Amniotic stem cell (primary cell): ENCODE measurements around the gene GJA8.
"Not testable (repeated sequence)": the region's sequence is repeated elsewhere in the genome, so short reads cannot be mapped to it uniquely, and the experiment has no call there.

ENCODE experiments used
- DNase-seq: peaks from one replicate; lab custom pipeline; 2025; lab: John Stamatoyannopoulos, UW

GJA8 gene

GRCh38 chr1:147927689-147928088 is 25.1 kb downstream of the GJA8 start:
- not testable (repeated sequence) for DNase-seq

GRCh38 chr1:147928236-147929132 is 25.9 kb downstream of the GJA8 start, which contains the start of gene GPR89B:
Gene GPR89B (plus strand): TSS chr1:147928420. CDS start chr1:147928537, 117 bp downstream.
- peak; percentile 35 for DNase-seq

GRCh38 chr1:147931137-147931536 is 28.5 kb downstream of the GJA8 start:
- not testable (repeated sequence) for DNase-seq

- DNase-seq = not testable (repeated sequence)
These were observed 32.7 kb downstream of the GJA8 start for GRCh38 chr1:147935296-147935695.

- DNase-seq = not testable (repeated sequence)
These were observed 37.9 kb downstream of the GJA8 start for GRCh38 chr1:147940456-147940855.

GRCh38 chr1:147942563-147942962 is 40.0 kb downstream of the GJA8 start:
- DNase-seq = not testable (repeated sequence)

- not testable (repeated sequence) for DNase-seq
These were observed 46.9 kb downstream of the GJA8 start for GRCh38 chr1:147949517-147949916.
